ENCODE results near the gene GABBR1. TPM values are rescaled to one million over a fixed set of nuclear protein-coding genes. Genes with fewer than 3 reads are reported as not detected.

Gene GABBR1
- total RNA-seq, 1 donor from 2014 or later, result 19.0 TPM

DNA sequence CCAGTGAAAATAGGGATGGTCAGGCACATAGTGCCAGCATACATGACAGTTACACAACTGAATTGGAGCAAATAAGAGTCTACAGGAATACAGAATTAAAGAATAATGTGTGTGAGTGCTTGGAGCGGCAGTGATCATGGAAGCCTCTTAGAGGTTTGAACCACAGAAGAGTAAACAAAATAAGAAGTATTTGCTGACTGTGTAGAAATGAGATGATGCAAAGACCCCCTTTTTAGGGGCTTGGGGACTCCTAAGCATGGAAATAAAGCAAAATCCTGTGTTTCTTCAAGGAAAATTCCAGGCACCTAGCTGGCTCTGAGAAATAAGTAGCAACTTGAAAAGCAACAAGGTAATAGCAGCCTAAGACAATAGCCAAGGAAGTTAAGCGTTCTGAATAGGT lies 41.3 kb downstream of the GABBR1 start:
- DNase-seq (ENCODE audit: missing footprints), result no peak
- no peak for ATAC-seq
- intact Hi-C loops (cut with DNase I), result no loop called here

GRCh38 chr6:29590218-29590808 lies 42.7 kb downstream of the GABBR1 start:
- ATAC-seq (no peak), DNase-seq (ENCODE audit: missing footprints) (no peak)
- intact Hi-C loops (cut with DNase I), result no loop called here

DNA sequence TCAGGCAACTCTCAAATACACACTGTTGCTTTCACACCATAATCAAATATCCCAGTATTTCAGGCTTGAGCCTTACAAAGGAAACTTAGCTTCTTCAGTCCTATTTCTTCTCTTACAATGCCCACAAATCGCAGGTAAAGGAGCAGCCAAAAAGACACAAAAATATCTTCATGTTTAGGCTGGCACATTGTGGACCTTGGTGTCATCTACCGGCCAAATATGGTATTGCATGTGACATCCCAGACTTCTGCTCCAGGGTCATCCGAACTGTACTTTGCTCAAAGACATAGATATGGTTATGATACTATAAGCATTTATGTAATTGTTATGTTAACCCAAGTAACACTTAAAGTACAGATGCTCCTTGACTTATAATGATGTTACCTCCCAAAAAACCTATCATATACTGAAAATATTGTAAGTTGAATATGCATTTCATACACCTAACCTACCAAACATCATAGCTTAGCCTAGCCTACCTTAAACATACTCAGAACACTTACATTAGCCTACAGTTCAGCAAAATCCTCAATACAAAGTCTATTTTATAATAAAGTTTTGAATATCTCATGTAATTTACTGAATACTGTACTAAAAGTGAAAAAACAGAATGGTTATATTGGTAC lies 43.4 kb downstream of the GABBR1 start:
- ATAC-seq (no peak), DNase-seq (ENCODE audit: missing footprints) (no peak)
- intact Hi-C loops (cut with DNase I), result loop anchor here (5.0 to 10.0 kb wide), 2 partner anchors 565 to 902 kb away; no protein-coding TSS in a partner anchor

- intact Hi-C loops (cut with DNase I), result loop anchor here (5.0 to 10.0 kb wide), 2 partner anchors 560 to 898 kb away; no protein-coding TSS in a partner anchor
- DNase-seq (ENCODE audit: missing footprints) (no peak), ATAC-seq (no peak)
Observed at GRCh38 chr6:29584821-29585220, 48.2 kb downstream of the GABBR1 start, which contains the start of gene OR2H2. OR2H2 (plus strand) TSS chr6:29585121; CDS start chr6:29587945, 2,824 bp downstream.

DNA sequence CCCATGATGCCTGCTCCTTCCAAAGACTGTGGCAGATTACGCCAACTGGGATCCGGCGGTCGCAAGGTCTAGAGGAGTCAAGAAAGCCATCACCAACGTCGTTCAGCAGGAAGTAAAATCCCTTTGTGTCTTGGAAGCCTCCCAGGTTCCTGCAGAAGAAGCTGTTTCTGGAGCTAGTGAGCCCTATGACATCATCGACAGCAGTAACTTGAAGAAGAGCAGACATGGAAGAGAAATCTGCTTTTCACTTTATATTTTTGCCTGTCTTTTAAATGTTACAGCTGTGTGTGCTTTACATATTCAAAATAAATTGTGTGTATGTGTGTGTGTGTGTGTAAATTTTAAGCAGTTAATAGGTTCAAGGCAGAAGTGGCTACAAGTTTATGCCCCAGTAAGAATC lies 55.4 kb downstream of the GABBR1 start:
- DNase-seq (ENCODE audit: missing footprints) (no peak), ATAC-seq (no peak)
- intact Hi-C loops (cut with DNase I), result no loop called here

GRCh38 chr6:29576056-29576455 lies 56.9 kb downstream of the GABBR1 start:
- DNase-seq (ENCODE audit: missing footprints), result no peak
- no peak for ATAC-seq
- intact Hi-C loops (cut with DNase I), result no loop called here

DNA sequence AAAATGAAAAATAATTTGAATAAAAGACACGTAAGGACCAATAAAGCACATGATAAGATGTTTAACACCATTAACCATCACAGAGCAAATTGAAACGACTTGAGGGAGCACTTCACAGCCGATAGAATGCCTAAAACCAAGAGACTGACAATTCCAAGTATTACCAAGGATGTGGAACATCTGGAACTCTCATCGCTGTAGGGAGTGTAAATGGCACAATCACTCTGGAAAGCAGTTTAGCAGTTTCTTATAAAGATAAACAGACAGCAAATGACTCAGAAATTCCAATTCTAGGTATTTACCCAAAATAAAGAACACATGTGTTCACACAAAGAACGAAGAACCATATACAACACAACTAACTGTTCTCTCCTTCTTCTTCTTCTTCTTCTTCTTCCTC lies 65.0 kb downstream of the GABBR1 start:
- intact Hi-C loops (cut with DNase I), result no loop called here
- no peak for ATAC-seq
- DNase-seq (ENCODE audit: missing footprints), result no peak

GRCh38 chr6:29567541-29567940 lies 65.4 kb downstream of the GABBR1 start:
- ATAC-seq (no peak), DNase-seq (ENCODE audit: missing footprints) (no peak)
- intact Hi-C loops (cut with DNase I), result no loop called here

DNA sequence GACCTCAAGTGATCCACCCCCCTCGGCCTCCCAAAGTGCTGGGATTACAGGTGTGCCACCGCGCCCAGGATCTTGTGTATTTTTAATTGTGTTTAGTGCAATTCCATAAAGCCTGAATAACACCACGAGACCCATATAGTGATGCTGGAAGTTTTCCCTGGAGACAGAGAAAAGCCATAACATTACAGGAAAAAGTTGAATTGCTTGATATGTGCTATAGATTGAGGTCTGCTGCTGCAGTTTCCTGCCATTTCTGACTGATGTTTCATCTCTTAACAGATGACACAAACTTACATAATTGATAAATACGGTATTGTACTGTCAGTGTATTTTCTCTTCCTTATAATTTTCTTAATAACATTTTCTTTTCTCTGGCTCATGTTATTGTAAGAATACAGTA lies 66.1 kb downstream of the GABBR1 start:
- DNase-seq (ENCODE audit: missing footprints) (no peak), ATAC-seq (no peak)

GRCh38 chr6:29564875-29565274 lies 68.1 kb downstream of the GABBR1 start:
- no peak for ATAC-seq
- intact Hi-C loops (cut with DNase I), result no loop called here
- DNase-seq (ENCODE audit: missing footprints), result no peak

More for the DNA sequence above, 66.1 kb downstream of the GABBR1 start:
- intact Hi-C loops (cut with DNase I), result no loop called here

GRCh38 chr6:29563435-29563965 lies 69.5 kb downstream of the GABBR1 start:
- DNase-seq (ENCODE audit: missing footprints) (no peak), ATAC-seq (no peak)
- intact Hi-C loops (cut with DNase I), result no loop called here

- ATAC-seq, result no peak
- intact Hi-C loops (cut with DNase I), result no loop called here
- DNase-seq (ENCODE audit: missing footprints), result no peak
Observed at GRCh38 chr6:29561606-29562181, 71.3 kb downstream of the GABBR1 start.

GRCh38 chr6:29561091-29561490 lies 71.9 kb downstream of the GABBR1 start:
- intact Hi-C loops (cut with DNase I), result no loop called here
- DNase-seq (ENCODE audit: missing footprints) (no peak), ATAC-seq (no peak)

DNA sequence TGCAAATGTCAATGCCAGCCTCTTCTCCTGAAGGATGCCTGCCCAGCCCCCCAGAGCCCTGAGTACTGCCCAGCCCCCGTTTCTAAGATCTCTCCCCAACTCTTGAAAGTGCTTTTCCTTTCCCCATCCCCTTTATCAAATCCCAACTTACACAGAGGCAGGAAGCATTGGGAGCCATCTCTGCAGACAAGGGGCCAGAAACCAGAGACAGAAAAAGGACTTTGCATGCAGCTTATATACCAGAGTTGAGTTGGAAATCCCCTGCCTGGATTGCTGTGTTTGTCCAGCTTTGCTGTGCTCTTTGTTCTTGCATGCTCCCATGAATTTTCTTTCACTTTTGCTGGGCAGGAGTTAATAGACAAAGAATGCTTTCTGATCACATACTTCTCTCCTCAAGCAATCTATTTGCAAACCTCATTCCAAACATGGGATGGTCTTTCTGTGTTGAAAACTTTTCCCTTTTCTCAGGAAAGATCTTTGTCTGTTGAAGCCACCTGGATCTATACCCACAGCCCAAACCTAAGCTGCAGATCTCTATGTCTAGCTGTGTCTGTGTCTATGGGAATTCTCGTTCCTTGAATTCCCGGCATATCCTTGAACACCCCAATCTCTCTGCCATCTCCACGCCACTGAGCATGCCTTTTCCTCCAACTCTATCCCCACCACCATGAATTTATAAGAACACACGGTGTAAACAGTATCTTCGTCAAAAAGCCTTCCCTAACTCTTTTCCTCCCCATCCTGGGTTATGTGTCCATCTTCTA lies 73.3 kb downstream of the GABBR1 start, which contains the start of gene UBD:
Gene UBD, minus strand, starts transcription at position 209 of the 764 bp plus-strand sequence. Its CDS starts 31 bp downstream, at position 178.
- ATAC-seq, result no peak
- intact Hi-C loops (cut with DNase I), result no loop called here
- no peak for DNase-seq (ENCODE audit: missing footprints)

DNA sequence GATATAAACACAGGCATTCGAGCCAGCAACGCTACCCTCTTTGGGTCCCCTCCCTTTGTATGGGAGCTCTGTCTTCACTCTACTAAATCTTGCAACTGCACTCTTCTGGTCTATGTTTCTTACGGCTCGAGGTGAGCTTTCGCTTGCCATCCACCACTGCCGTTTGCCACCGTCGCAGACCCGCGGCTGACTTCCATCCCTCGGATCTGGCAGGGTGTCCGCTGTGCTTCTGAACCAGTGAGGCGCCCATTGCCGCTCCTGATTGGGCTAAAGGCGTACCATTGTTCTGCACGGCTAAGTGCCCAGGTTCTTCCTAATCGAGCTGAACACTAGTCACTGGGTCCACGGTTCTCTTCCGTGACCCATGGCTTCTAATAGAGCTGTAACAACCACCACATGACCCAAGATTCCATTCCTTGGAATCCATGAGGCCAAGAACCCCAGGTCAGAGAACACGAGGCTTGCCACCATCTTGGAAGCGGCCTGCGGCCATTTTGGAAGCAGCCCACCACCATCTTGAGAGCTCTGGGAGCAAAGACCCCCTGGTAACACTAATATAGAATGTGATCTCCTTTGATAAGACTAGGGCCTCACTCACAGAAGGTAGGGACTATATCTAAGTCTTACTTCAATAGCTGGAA lies 74.4 kb downstream of the GABBR1 start:
- ATAC-seq (no peak), DNase-seq (ENCODE audit: missing footprints) (no peak)
- intact Hi-C loops (cut with DNase I), result no loop called here

DNA sequence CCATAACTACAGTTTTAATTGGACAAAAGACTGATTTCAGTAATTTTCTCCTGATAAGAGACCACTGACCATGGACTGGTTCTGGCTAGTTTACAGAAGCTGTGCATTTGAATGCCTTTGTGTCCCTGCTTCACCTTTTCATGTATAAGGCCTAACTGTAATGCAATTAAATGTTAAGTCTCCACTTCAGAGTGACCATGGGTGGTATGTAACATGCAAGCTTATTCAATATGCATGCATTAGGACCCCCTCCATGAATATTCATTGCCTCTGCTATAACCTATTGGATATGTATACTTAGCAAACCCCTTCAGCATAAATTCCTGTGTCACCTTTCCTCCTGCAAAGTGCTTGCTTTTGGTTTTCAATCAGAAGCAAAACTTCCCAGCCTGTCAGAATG lies 75.7 kb downstream of the GABBR1 start:
- ATAC-seq (no peak), DNase-seq (ENCODE audit: missing footprints) (no peak)

GRCh38 chr6:29554764-29555163 lies 78.2 kb downstream of the GABBR1 start:
- DNase-seq (ENCODE audit: missing footprints), result no peak
- no peak for ATAC-seq
- intact Hi-C loops (cut with DNase I), result no loop called here

More for the DNA sequence above, 75.7 kb downstream of the GABBR1 start:
- intact Hi-C loops (cut with DNase I), result no loop called here

DNA sequence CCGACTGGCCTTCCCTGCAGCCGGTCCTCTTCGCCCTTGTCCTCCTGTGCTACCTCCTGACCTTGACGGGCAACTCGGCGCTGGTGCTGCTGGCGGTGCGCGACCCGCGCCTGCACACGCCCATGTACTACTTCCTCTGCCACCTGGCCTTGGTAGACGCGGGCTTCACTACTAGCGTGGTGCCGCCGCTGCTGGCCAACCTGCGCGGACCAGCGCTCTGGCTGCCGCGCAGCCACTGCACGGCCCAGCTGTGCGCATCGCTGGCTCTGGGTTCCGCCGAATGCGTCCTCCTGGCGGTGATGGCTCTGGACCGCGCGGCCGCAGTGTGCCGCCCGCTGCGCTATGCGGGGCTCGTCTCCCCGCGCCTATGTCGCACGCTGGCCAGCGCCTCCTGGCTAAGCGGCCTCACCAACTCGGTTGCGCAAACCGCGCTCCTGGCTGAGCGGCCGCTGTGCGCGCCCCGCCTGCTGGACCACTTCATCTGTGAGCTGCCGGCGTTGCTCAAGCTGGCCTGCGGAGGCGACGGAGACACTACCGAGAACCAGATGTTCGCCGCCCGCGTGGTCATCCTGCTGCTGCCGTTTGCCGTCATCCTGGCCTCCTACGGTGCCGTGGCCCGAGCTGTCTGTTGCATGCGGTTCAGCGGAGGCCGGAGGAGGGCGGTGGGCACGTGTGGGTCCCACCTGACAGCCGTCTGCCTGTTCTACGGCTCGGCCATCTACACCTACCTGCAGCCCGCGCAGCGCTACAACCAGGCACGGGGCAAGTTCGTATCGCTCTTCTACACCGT lies 79.5 kb downstream of the GABBR1 start:
- DNase-seq (ENCODE audit: missing footprints) (peak; percentile 90), ATAC-seq (peak; percentile 91)
- intact Hi-C loops (cut with DNase I), result no loop called here
